ENCODE results near the gene BICRA.
"Not testable (repeated sequence)": the region's sequence is repeated elsewhere in the genome, so short reads cannot be mapped to it uniquely, and the experiment has no call there.

BICRA gene

DNA sequence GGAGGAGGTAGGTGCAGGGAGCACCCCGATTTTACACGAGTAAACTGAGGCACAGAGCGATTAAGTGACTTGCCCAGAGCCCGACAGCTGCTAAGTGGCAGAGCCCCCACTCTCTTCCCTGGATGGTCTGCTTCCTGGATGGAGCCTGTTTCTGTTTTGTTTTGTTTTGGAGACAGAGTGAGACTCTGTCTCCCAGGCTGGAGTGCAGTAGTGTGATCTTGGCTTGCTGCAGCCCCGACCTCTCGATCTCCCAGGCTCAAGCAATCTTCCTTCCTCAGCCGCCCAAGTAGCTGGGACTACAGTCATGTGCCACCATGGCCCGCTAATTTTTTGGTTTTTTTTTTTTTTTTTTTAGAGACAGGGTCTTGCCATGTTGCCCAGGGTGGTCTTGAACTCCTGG is 17.3 kb downstream of the BICRA start:
- in situ Hi-C loops (cut with MboI; ENCODE audit: low sequenced_read_pairs) = no loop called here

DNA sequence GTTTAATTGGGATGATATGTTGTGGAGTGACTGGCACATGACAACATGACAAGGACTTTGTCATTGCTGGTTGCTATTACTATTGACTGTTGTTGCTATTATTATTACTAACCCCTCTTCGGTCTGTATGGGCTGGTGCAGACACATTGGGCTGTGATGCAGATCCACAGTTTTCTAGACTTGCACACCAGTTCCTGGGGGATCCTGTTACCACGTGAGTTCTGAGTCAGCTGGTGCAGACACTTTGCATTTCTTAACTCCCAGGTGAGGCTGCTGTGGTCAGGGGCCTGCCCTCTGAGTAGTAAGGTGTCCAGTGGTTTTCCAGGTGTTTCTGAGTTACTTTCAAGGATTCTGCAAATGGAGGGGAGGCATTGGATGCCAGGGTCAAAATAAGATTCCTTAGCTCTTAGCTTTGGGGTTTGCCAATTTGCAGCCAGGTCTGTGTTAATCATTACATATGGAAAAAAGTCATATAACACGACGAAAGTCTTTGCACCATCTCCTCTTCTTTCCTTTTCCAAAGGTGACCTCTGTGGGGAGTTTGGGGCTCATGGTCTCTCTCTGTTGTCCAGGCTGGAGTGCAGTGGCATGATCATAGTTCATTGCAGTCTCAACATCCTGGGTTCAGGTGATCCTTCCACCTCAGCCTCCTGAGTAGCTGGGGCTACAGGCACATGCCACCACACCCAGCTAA is 19.3 kb downstream of the BICRA start:
- in situ Hi-C loops (cut with MboI; ENCODE audit: low sequenced_read_pairs) = no loop called here

DNA sequence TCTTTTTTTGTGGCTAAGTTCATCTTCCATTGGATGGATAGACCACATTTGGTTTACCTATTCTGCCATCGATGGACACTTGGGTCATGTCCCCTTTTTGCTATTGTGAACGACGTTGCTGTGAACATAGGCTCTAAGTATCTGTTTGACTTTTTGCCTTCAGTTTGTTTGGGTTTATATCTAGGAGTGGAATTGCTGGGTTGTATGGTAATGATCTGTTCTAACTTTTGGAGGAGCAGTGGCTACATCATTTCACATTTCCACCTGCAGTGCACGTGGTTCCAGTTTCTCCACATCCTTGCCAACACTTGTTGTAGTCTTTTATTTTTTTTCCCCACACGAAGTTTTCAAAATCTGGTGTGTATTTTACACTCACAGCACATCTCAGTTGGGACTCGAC is 21.7 kb downstream of the BICRA start:
- in situ Hi-C loops (cut with MboI; ENCODE audit: low sequenced_read_pairs) = no loop called here

DNA sequence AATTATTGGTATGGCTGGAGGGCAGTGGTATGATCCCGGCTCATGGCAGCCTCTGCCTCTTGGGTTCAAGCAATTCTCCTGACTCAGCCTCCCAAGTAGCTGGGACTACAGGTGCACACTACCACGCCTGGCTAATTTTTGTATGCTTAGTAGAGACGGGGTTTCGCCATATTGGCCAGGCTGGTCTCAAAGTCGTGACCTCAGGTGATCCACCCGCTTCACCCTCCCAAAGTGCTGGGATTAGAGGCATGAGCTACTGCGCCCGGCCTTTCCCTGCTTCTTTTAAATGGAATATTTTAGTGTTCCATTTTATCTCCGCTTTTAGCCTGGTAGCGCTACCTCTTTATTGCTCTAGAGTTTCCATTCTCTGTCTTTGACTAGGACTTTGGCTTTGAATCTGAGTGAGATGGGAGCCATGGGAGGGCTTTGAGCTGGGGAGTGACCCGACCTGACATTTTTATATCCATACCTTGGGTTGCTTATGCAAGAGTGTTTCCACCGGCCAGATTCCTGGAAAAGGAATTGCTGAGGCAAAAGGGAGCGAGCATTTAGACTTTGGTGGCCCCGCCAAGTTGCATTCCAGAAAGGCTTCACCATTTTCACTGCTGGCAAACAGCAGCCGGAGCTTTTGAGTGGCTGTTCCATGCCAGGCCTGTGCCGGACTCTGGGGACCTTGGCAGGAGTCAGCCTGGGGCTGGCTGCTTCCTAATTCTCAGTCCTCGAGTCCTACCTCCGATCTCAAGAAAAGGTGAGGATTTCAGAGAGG is 22.9 kb downstream of the BICRA start:
- in situ Hi-C loops (cut with MboI; ENCODE audit: low sequenced_read_pairs) = no loop called here

DNA sequence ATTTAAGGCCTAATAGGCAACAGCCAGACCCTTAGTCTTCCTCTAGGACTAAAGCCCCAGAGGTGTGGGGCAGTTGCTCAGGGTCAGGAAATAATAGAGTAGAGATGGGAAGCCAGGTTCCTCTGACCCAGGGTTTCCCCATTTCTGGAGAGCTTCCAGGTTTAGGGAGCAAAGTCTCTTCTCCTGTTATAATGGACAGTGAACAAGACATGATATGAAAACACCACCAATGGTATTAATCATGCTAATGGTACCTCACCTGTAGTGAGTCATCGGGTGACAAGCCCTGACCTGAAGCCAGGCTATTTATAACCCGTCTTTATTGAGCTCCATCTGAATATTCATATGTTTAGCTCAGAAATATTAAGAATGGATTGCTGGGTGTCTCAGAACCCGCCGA is 24.6 kb downstream of the BICRA start:
- in situ Hi-C loops (cut with MboI; ENCODE audit: low sequenced_read_pairs) = no loop called here

DNA sequence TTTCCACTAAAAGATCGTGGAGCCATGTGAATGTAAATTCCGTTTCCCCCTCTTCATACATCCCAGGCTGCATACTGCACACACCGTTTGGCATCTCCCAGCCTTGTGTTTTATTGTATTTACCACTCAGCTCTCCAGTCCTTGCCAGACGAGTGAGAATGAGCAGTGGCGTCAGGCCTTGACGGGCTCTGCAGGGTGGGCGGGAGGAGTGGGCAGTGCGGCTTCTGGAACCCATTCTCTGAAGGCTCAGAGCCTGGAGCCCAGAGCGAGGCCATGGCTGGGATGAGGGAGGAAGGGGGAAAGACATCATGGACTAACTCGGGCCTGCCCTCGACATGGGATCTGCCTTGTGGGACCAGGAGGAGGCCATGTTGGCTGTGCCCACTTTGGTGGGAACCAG is 25.1 kb downstream of the BICRA start:
- in situ Hi-C loops (cut with MboI; ENCODE audit: low sequenced_read_pairs) = no loop called here

DNA sequence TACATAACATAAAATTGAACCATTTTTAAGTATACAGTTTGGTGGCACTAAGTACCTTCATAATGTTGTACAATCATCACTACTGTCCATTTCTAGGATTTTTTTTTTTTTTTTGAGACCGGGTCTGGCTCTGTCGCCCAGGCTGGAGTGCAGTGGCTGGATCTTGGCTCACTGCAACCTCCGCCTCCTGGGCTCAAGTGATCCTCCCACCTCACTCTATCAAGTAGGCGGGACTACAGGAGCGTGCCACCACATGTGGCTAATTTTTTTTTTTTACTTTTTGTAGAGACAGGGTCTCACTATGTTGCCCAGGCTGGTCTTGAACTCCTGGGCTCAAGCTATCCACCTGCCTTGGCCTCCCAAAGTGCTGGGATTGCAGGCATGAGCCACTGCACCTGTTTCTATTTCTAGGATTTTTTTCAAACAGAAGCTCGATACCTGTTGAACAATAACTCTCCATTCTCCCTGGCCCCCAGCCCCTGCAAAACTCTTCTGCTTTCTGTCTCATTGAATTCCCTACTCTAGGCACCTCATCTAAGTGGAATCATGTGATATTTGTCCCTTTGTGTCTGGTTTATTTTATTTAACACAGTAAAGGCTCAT is 26.3 kb downstream of the BICRA start:
- in situ Hi-C loops (cut with MboI; ENCODE audit: low sequenced_read_pairs) = not testable (repeated sequence)

DNA sequence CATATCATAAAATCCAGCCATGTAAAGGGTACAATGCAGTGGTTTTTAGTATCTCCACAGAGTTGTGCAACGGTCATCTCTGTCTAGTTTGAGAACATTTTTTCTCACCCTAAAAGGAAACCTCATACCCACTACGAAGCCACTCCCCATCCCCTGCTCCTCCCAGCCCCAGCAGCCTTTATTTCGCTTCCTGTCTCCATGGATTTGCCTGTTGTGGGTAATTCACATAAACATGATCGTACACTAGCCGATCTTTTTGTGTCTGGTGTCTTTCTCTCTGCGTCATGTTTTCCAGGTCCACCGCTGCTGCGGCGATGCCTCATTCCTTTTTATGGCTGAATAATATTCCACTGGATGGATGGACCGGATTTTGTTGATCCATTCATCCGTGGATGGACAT is 28.6 kb downstream of the BICRA start:
- in situ Hi-C loops (cut with MboI; ENCODE audit: low sequenced_read_pairs) = no loop called here

DNA sequence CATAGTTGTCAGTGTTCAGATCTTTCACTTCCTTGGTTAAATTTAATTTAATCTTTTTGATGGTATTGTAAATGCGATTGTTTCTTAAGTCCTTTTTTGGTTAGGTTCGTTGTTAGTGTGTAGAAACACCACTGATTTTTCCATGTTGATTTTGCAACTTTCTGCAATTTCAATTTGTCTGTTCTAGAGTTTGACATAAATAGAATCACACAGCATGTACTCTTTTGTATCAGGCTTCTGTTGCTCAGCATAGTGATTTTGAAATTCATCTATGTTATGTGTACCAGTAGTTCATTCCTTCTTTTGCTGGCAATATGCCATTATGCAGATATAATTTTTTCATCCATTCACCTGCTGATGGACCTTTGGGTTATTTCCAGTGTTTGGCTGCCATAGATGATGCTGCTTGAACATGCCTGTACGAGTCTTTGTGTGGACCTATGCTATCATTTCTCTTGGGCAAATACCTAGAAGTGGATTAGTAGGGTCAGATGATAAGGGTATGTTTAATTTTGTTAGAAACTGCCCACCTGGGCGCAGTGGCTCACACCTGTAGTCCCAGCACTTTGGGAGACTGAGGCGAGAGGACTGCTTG is 33.1 kb downstream of the BICRA start:
- in situ Hi-C loops (cut with MboI; ENCODE audit: low sequenced_read_pairs) = no loop called here

DNA sequence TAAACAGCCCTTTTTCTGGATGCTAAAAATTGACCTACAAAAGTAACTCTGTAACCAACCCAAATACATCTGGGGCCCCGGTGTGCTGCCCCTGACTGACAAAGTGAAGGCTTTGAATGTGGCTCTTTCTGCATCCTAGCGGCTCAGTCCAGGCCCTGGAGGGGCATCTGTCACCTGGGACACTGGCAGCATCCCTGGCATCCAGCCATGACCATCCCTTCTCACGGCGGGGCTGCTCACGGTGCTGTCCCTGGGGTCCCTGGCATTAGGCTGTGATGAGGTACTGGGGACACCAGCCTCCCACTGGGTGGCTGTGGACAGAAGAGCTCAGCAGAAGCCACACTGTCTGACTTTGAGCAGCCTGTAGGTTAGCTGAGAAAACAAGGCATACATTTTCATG is 34.3 kb downstream of the BICRA start:
- in situ Hi-C loops (cut with MboI; ENCODE audit: low sequenced_read_pairs) = no loop called here

DNA sequence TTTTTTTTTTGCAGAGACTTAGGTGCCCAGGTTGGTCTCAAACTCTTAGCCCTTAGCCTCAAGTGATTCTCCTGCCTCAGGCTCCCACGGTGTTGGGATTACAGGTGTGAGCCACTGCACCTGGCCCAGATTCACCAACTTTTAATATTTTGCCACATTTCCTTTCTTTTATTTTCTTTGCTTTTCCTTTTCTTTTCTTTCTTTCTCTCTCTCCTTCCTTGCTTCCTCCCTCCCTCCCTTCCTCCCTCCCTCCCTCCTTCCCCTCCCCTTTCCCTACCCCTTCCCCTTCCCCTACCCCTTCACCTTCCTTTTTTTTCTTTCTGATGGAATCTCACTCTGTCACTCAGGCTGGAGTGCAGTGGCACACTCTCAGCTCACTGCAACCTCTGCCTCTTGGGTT is 35.3 kb downstream of the BICRA start:
- in situ Hi-C loops (cut with MboI; ENCODE audit: low sequenced_read_pairs) = no loop called here

DNA sequence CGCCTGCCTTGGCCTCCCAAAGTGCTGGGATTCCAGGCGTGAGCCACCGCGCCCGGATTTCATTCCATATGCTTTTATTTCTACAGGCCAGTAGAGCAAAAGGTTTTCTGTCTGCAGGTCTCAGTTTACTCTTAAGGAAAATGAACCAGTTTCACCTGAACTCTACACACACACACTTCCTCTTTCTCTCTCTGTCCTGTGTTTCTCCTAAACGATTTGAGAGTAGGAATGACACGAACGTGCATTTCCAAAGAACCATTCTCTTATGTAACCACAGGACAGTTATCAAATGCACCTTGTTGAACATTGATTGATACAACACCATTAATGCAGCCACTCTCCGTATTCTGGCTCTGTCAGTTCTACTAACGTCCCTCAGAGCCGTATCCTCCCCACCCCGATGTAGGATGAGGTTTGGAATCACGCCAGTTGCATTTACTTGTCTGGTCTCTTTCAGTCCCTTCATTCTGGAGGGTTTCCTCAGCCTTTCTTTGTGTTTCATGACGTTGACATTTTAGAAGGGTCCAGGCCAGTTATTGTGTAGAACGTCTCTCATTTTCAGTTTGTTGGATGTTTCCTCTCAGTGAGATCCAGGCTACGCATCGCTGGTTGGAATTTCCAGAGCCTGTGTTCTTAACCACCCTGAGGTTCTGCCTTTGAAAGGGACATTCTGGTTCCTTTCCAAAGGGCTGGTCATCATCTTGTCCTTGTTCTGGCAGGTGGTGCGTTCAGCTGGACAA is 36.0 kb downstream of the BICRA start:
- in situ Hi-C loops (cut with MboI; ENCODE audit: low sequenced_read_pairs) = no loop called here

DNA sequence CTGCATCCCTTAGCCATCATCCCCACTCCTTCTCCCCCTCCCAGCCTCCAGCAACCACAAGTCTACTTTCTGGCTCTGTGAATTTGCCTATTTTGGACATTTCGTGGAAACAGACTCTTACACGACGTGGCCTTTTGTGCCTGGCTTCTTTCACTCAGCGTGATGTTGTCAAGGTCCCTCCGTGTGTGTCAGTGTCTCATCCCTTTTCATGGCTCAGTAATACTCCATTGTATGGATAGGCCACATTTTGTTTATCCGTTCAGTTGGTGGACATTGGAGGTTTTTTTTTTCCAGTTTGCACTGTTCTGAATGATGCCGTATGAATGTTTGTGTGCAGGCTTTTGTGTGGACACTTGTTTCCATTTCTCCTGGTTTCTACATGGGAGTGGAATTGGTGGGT is 38.0 kb downstream of the BICRA start:
- in situ Hi-C loops (cut with MboI; ENCODE audit: low sequenced_read_pairs) = no loop called here

DNA sequence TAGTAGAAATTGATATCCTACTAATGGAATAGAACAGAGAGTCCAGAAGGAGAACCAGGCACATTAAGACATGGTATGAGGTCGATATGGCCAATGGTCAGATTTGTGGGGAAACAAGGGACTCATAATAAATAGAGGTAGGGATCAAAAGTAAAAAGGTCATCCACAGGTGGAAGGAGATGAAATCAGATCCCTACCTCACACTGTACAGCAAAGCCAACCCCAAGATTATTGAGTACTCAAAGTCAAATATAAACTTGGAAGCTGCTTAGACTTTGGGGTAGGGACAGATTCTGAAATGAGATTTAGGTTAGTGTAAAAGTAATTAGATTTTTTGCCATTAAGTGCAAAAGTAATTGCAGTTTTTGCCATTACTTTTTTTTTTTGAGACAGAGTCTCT is 40.7 kb downstream of the BICRA start:
- in situ Hi-C loops (cut with MboI; ENCODE audit: low sequenced_read_pairs) = no loop called here

DNA sequence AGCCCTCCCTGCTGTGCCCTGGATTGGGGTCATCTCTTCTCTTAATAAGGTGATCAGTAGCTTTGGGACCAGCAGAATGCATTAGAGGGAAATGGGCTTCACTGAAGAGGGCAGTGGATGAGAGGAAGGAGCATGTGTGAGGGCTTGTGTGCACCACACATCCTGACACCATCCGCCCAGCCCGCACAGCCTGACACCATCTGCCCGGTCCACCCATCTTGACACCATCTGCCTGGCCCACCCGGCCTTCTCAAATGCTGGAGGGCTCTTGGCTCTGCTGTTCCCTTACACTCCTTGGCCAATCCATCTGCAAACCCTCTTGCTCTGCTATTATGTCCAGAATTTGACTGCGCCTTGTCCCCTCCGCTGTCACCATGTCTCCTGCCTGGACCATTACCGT is 41.8 kb downstream of the BICRA start:
- in situ Hi-C loops (cut with MboI; ENCODE audit: low sequenced_read_pairs) = no loop called here

DNA sequence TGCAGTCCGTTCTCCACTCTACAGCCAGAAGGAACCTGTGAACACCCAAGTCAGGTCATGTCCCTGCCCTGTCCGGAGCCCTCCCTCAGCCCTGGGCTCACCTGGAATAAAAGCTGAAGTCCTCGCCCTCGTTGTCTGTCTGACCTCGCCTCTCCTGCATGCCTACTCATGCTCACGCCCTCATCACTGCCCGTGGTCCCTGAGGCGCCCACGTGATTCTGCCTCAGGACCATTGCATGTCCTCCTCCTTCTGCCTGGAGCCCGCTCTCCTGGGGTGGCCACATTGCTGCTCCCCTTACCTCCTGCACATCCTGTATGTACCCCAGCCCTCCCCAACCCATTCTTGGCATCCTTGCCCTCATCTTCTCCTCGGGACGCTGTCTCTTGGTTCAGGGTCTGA is 42.2 kb downstream of the BICRA start:
- in situ Hi-C loops (cut with MboI; ENCODE audit: low sequenced_read_pairs) = no loop called here

DNA sequence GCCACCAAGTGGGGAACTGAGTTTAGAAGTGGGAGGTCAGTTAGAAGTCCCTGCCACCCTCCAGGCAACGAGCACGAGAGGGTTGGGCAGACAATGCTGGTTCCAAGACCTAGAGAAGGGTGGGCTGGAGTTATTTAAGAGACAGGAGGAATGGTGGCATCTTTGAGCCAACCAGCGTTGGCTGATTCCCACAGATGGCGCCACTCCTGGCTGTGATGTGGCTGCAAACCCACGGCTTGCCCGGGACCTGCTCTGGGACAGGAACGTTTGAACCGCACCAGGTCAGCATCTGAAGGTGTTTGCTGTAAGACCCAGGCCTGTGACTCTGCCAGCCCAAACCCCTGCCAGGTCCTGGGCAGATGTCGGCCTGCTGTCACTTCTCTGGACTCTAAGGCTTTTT is 42.8 kb downstream of the BICRA start:
- in situ Hi-C loops (cut with MboI; ENCODE audit: low sequenced_read_pairs) = no loop called here

DNA sequence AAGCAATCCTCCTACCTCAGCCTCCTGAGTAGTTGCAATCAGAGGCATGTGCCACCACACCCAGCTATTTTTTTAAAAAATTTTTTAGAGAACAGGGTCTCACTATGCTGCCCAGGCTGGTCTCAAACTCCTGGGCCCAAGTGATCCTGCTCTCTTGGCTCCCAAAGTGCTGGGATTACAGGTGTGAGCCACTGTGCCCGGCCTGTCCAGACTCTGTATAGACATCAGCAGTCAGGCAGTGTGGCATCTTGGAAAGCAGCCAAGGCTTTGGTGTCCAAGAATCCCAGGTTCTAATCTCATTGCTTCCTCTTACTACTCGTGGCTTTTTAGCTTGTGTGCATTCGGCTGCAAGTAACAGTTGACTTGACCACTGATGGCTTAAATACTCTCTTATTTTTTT is 43.4 kb downstream of the BICRA start:
- in situ Hi-C loops (cut with MboI; ENCODE audit: low sequenced_read_pairs) = no loop called here

DNA sequence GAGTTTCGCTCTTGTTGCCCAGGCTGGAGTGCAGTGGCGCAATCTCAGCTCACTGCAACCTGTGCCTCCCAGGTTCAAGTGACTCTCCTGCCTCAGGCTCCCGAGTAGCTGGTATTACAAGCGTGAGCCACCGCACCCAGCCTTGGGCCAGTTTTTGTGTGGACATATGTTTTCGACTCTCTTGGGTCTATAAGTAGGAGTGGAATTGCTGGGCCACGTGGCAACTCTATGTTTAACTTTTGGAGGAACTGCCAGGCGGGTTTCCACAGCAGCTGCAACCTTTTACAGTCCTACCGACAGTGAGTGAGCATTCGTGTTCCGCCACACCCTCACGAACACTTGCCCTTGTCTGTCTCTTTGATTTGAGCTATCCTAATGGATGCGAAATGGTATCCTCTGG is 44.9 kb downstream of the BICRA start:
- in situ Hi-C loops (cut with MboI; ENCODE audit: low sequenced_read_pairs) = no loop called here

DNA sequence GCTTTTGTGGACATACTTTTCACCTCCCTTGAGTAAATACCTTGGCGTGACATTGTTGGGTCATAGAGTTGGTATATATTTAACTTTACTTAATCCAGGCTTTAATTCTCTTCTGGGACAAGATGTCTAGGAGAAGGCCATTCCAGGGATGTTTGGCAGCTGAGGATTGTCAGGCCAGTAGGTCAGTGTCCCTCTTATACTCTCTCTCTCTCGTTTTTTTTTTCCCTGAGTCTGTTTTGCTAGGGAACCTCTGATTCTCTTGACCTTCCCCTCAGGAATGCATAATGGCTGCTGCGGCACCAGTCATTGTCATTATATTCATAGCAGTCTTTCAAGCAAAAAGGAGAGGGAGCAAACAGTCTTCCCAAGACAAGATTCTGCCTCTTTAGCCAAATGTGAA is 48.8 kb downstream of the BICRA start:
- in situ Hi-C loops (cut with MboI; ENCODE audit: low sequenced_read_pairs) = no loop called here

Measured in hTERT RPE-1 (cell line).